GM20000 (cell line): Measurements from ENCODE around the gene YTHDF2.
"Not testable (repeated sequence)": the region's sequence is repeated elsewhere in the genome, so short reads cannot be mapped to it uniquely, and the experiment has no call there.

Experiments used
- DNase-seq: peaks from one replicate; pipeline ENCODE4 v3.0.0; 2012; ENCODE audit warnings: low spot score
- TF ChIP-seq, protein P1 (sequence below): IDR thresholded peaks from 2 replicates; pipeline ENCODE4 v1.5.1; 2012; ENCODE audit warnings: mild to moderate bottlenecking, control low read depth; ENCODE audit errors: extremely low read depth, missing control alignments

Gene YTHDF2

GRCh38 chr1:28735961-28736449 lies 735 bp upstream of the YTHDF2 start:
- TF ChIP-seq, protein P1, sequence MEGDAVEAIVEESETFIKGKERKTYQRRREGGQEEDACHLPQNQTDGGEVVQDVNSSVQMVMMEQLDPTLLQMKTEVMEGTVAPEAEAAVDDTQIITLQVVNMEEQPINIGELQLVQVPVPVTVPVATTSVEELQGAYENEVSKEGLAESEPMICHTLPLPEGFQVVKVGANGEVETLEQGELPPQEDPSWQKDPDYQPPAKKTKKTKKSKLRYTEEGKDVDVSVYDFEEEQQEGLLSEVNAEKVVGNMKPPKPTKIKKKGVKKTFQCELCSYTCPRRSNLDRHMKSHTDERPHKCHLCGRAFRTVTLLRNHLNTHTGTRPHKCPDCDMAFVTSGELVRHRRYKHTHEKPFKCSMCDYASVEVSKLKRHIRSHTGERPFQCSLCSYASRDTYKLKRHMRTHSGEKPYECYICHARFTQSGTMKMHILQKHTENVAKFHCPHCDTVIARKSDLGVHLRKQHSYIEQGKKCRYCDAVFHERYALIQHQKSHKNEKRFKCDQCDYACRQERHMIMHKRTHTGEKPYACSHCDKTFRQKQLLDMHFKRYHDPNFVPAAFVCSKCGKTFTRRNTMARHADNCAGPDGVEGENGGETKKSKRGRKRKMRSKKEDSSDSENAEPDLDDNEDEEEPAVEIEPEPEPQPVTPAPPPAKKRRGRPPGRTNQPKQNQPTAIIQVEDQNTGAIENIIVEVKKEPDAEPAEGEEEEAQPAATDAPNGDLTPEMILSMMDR = no peak

DNA sequence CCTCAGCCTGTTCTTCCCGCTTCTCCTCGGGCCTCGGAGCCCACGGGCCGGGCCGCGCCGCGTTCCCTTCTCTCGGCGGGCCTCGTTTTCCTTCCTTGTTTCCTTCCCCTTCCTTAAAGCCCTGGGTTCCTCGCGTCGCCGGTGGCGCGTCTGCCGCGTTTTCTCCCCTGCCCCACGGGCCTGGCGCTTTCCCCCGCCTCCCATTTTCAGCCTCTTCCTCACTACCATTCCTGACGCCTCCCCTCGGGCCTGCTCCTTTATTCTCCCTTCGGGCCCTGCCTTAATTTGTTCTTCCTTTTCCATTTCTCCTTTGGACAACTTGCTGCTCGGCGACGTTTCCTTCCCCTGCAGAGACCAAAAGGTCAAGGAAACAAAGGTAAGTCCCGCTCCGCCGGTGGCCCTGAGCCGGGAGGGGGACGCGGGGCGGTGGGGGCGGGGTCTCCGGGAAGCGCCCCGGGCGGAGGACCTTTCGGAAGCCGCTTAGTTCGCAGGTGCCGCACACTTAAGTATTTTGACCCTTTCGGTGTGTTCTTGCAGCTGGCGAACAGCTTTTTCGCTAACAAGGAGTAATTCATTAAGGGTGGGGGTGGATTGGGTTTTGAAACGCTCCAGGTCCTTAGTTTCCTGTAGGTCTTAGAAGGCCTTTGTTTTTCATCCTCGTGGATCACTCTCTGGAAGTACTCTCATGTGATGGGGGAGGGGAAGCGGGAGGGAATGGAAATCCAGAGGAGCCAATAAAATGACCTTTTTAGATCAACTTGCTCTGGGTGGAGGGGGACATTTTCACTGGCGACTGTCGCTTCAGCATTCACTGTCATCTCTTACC lies 780 bp downstream of the YTHDF2 start:
- peak; percentile 70 for DNase-seq
- TF ChIP-seq, protein P1 = no peak

More at GRCh38 chr1:28735961-28736449, 735 bp upstream of the YTHDF2 start:
- DNase-seq = no peak

DNA sequence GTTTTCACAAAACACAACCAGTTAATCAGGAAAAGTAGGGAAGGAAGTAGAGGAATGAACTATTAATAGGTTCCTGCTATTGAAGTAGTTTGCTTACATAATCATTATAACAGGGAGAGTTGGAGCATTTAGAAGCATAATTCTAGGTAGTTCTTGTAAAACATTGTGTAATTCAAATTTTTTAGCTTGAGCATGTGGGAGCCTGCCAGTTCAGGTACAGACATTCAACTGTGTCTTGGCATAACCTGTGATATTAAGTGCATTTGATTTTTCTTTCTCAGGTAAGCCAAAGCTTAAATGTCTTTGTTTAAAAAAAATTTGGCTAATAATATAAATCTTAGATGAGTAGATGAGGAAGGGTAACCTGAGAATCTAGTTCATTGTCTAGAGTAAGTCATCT lies 3.4 kb downstream of the YTHDF2 start:
- TF ChIP-seq, protein P1 = no peak
- no peak for DNase-seq

GRCh38 chr1:28744184-28744583 lies 7.4 kb downstream of the YTHDF2 start:
- TF ChIP-seq, protein P1 = no peak
- DNase-seq = no peak

DNA sequence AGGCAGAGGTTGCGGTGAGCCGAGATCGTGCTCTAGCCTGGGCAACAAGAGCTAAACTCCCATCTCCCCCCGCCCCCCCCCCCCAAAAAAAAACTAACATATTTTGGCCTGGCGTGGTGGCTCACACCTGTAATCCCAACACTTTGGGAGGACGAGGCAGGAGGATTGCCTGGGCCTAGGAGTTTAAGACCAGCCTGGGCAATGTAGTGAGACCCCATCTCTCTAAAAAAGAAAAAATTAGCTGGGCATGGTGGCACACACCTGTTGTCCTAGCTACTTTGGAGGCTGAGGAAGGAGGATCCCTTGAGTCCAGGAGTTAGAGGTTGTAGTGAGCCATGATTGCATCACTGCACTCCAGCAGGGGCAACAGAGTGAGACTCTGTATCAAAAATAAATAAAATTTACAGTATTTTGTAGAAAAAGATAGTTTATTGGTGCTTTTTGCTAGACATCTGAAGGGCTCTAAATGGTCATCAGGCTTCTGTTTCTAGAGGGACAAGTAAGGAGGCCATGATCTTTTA lies 9.0 kb downstream of the YTHDF2 start:
- DNase-seq = no peak
- TF ChIP-seq, protein P1 = no peak

DNA sequence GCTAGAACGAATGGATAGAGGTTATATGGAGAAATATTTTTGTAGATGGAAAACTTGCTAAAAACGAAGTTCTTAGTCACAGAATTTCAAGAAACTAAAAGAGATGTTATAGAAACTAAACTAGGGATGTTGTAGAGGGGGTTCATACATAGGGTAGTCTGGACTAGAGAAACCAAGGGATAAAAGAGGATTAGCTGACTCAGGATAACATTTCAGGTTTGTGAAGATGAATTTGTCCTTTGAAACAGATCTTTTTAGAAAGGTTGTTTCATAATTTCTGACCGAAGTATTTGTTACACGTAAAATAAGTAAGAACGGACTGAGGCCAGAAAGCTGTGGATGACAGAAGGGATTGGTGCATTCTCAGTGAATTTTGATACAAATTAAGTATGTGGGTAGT lies 13.6 kb downstream of the YTHDF2 start:
- TF ChIP-seq, protein P1 = no peak
- no peak for DNase-seq

GRCh38 chr1:28750771-28751294 lies 14.1 kb downstream of the YTHDF2 start:
- DNase-seq = not testable (repeated sequence)
